Measurements from ENCODE around the gene CEMIP. TPM values are rescaled to one million over a fixed set of nuclear protein-coding genes. Genes with fewer than 3 reads are reported as not detected.

The CEMIP gene
- total RNA-seq, 1 donor from 2014 or later = 0.46 TPM

- intact Hi-C loops (cut with DNase I) = loop anchor here (5.0 to 10.0 kb wide), 2 partner anchors 37 to 260 kb away; no protein-coding TSS in a partner anchor
- no peak for DNase-seq (ENCODE audit: low spot score)
These were observed 155.6 kb downstream of the CEMIP start for GRCh38 chr15:80934761-80935221.

GRCh38 chr15:80936288-80937078, 157.3 kb downstream of the CEMIP start:
- intact Hi-C loops (cut with DNase I) = loop anchor here (10.0 kb wide), 1 partner anchor 262 kb away; no protein-coding TSS in a partner anchor
- no peak for DNase-seq (ENCODE audit: low spot score)

- intact Hi-C loops (cut with DNase I) = loop anchor here (10.0 kb wide), 1 partner anchor 263 kb away; no protein-coding TSS in a partner anchor
- DNase-seq (ENCODE audit: low spot score) = no peak
These were observed 158.5 kb downstream of the CEMIP start for GRCh38 chr15:80937718-80938117.

GRCh38 chr15:80939216-80939615, 160.0 kb downstream of the CEMIP start:
- no peak for DNase-seq (ENCODE audit: low spot score)
- intact Hi-C loops (cut with DNase I) = loop anchor here (10.0 kb wide), 1 partner anchor 264 kb away; no protein-coding TSS in a partner anchor

- DNase-seq (ENCODE audit: low spot score) = no peak
- intact Hi-C loops (cut with DNase I) = no loop called here
These were observed 161.2 kb downstream of the CEMIP start for GRCh38 chr15:80940331-80940730.

- intact Hi-C loops (cut with DNase I) = no loop called here
- DNase-seq (ENCODE audit: low spot score) = no peak
These were observed 161.7 kb downstream of the CEMIP start for GRCh38 chr15:80940851-80941250.

- DNase-seq (ENCODE audit: low spot score) = no peak
These were observed 163.1 kb downstream of the CEMIP start for GRCh38 chr15:80942266-80942665.

GRCh38 chr15:80942746-80943565, 163.8 kb downstream of the CEMIP start:
- no peak for DNase-seq (ENCODE audit: low spot score)

More at GRCh38 chr15:80942266-80942665, 163.1 kb downstream of the CEMIP start:
- intact Hi-C loops (cut with DNase I) = no loop called here

GRCh38 chr15:80944818-80945217, 165.6 kb downstream of the CEMIP start:
- intact Hi-C loops (cut with DNase I) = no loop called here
- no peak for DNase-seq (ENCODE audit: low spot score)

More at GRCh38 chr15:80942746-80943565, 163.8 kb downstream of the CEMIP start:
- intact Hi-C loops (cut with DNase I) = no loop called here

- intact Hi-C loops (cut with DNase I) = no loop called here
- DNase-seq (ENCODE audit: low spot score) = no peak
These were observed 166.4 kb downstream of the CEMIP start for GRCh38 chr15:80945605-80946004.

- DNase-seq (ENCODE audit: low spot score) = no peak
- intact Hi-C loops (cut with DNase I) = no loop called here
These were observed 167.4 kb downstream of the CEMIP start for GRCh38 chr15:80946576-80946975.

GRCh38 chr15:80948651-80949292, 169.6 kb downstream of the CEMIP start:
- DNase-seq (ENCODE audit: low spot score) = no peak
- intact Hi-C loops (cut with DNase I) = no loop called here

- intact Hi-C loops (cut with DNase I) = no loop called here
- DNase-seq (ENCODE audit: low spot score) = no peak
These were observed 170.6 kb downstream of the CEMIP start for GRCh38 chr15:80949756-80950155.

- no peak for DNase-seq (ENCODE audit: low spot score)
- intact Hi-C loops (cut with DNase I) = no loop called here
These were observed 171.3 kb downstream of the CEMIP start for GRCh38 chr15:80950291-80951078.

- DNase-seq (ENCODE audit: low spot score) = no peak
- intact Hi-C loops (cut with DNase I) = no loop called here
These were observed 172.8 kb downstream of the CEMIP start for GRCh38 chr15:80951941-80952340.

GRCh38 chr15:80953001-80953952, 174.1 kb downstream of the CEMIP start:
- DNase-seq (ENCODE audit: low spot score) = no peak
- intact Hi-C loops (cut with DNase I) = no loop called here

- DNase-seq (ENCODE audit: low spot score) = no peak
- intact Hi-C loops (cut with DNase I) = no loop called here
These were observed 175.0 kb downstream of the CEMIP start for GRCh38 chr15:80953953-80954778.

Measured in cardiac septum (tissue), 1 donor.